Measurements from ENCODE around the gene RHBDD1.
"Not testable (repeated sequence)": the region's sequence is repeated elsewhere in the genome, so short reads cannot be mapped to it uniquely, and the experiment has no call there.

RHBDD1 gene

GRCh38 chr2:226839161-226839560 is 3.3 kb downstream of the RHBDD1 start:
- DNase-seq (ENCODE audit: low read depth in 1 of 2, low spot score in 1 of 2), result no peak
- no peak for TF ChIP-seq JUND (IDR thresholded peaks at IDR 0.05; ENCODE audit: low read depth)

GRCh38 chr2:226839951-226840350 is 4.1 kb downstream of the RHBDD1 start:
- DNase-seq (ENCODE audit: low read depth in 1 of 2, low spot score in 1 of 2), result no peak
- in situ Hi-C loops (cut with HindIII; ENCODE audit: low pct_unique_long_range_greater_than_20kb, low sequenced_read_pairs), result no loop called here
- TF ChIP-seq JUND (IDR thresholded peaks at IDR 0.05; ENCODE audit: low read depth), result no peak

More at GRCh38 chr2:226839161-226839560, 3.3 kb downstream of the RHBDD1 start:
- in situ Hi-C loops (cut with HindIII; ENCODE audit: low pct_unique_long_range_greater_than_20kb, low sequenced_read_pairs), result no loop called here

- in situ Hi-C loops (cut with HindIII; ENCODE audit: low pct_unique_long_range_greater_than_20kb, low sequenced_read_pairs); DNase-seq (ENCODE audit: low read depth in 1 of 2, low spot score in 1 of 2): not testable (repeated sequence)
Observed at GRCh38 chr2:226843001-226843400, 7.1 kb downstream of the RHBDD1 start.

GRCh38 chr2:226845386-226846116 is 9.7 kb downstream of the RHBDD1 start:
- DNase-seq (ENCODE audit: low read depth in 1 of 2, low spot score in 1 of 2), result no peak
- TF ChIP-seq JUND (IDR thresholded peaks at IDR 0.05; ENCODE audit: low read depth), result no peak
- in situ Hi-C loops (cut with HindIII; ENCODE audit: low pct_unique_long_range_greater_than_20kb, low sequenced_read_pairs), result no loop called here

- no peak for TF ChIP-seq JUND (IDR thresholded peaks at IDR 0.05; ENCODE audit: low read depth)
Observed at GRCh38 chr2:226847090-226847489, 11.2 kb downstream of the RHBDD1 start.

GRCh38 chr2:226847511-226847910 is 11.7 kb downstream of the RHBDD1 start:
- DNase-seq (ENCODE audit: low read depth in 1 of 2, low spot score in 1 of 2), result no peak
- TF ChIP-seq JUND (IDR thresholded peaks at IDR 0.05; ENCODE audit: low read depth), result no peak
- in situ Hi-C loops (cut with HindIII; ENCODE audit: low pct_unique_long_range_greater_than_20kb, low sequenced_read_pairs), result no loop called here

More at GRCh38 chr2:226847090-226847489, 11.2 kb downstream of the RHBDD1 start:
- DNase-seq (ENCODE audit: low read depth in 1 of 2, low spot score in 1 of 2), result no peak
- in situ Hi-C loops (cut with HindIII; ENCODE audit: low pct_unique_long_range_greater_than_20kb, low sequenced_read_pairs), result no loop called here

GRCh38 chr2:226849349-226849748 is 13.5 kb downstream of the RHBDD1 start:
- DNase-seq (ENCODE audit: low read depth in 1 of 2, low spot score in 1 of 2), result no peak
- no peak for TF ChIP-seq JUND (IDR thresholded peaks at IDR 0.05; ENCODE audit: low read depth)
- in situ Hi-C loops (cut with HindIII; ENCODE audit: low pct_unique_long_range_greater_than_20kb, low sequenced_read_pairs), result no loop called here

GRCh38 chr2:226850024-226850423 is 14.2 kb downstream of the RHBDD1 start:
- in situ Hi-C loops (cut with HindIII; ENCODE audit: low pct_unique_long_range_greater_than_20kb, low sequenced_read_pairs), result no loop called here
- TF ChIP-seq JUND (IDR thresholded peaks at IDR 0.05; ENCODE audit: low read depth), result no peak
- DNase-seq (ENCODE audit: low read depth in 1 of 2, low spot score in 1 of 2), result no peak

GRCh38 chr2:226855787-226856186 is 19.9 kb downstream of the RHBDD1 start:
- no peak for DNase-seq (ENCODE audit: low read depth in 1 of 2, low spot score in 1 of 2)
- TF ChIP-seq JUND (IDR thresholded peaks at IDR 0.05; ENCODE audit: low read depth), result no peak
- in situ Hi-C loops (cut with HindIII; ENCODE audit: low pct_unique_long_range_greater_than_20kb, low sequenced_read_pairs), result no loop called here

- TF ChIP-seq JUND (IDR thresholded peaks at IDR 0.05; ENCODE audit: low read depth), result no peak
- in situ Hi-C loops (cut with HindIII; ENCODE audit: low pct_unique_long_range_greater_than_20kb, low sequenced_read_pairs), result no loop called here
- DNase-seq (ENCODE audit: low read depth in 1 of 2, low spot score in 1 of 2), result no peak
Observed at GRCh38 chr2:226860087-226860486, 24.2 kb downstream of the RHBDD1 start.

GRCh38 chr2:226862623-226863022 is 26.8 kb downstream of the RHBDD1 start:
- in situ Hi-C loops (cut with HindIII; ENCODE audit: low pct_unique_long_range_greater_than_20kb, low sequenced_read_pairs), result no loop called here
- no peak for DNase-seq (ENCODE audit: low read depth in 1 of 2, low spot score in 1 of 2)
- TF ChIP-seq JUND (IDR thresholded peaks at IDR 0.05; ENCODE audit: low read depth), result no peak

- DNase-seq (ENCODE audit: low read depth in 1 of 2, low spot score in 1 of 2), result no peak
- in situ Hi-C loops (cut with HindIII; ENCODE audit: low pct_unique_long_range_greater_than_20kb, low sequenced_read_pairs), result no loop called here
- no peak for TF ChIP-seq JUND (IDR thresholded peaks at IDR 0.05; ENCODE audit: low read depth)
Observed at GRCh38 chr2:226865273-226865672, 29.4 kb downstream of the RHBDD1 start.

GRCh38 chr2:226865710-226866109 is 29.9 kb downstream of the RHBDD1 start:
- no peak for DNase-seq (ENCODE audit: low read depth in 1 of 2, low spot score in 1 of 2)
- TF ChIP-seq JUND (IDR thresholded peaks at IDR 0.05; ENCODE audit: low read depth), result no peak
- in situ Hi-C loops (cut with HindIII; ENCODE audit: low pct_unique_long_range_greater_than_20kb, low sequenced_read_pairs), result no loop called here

All from T47D (cell line).